ENCODE data around the gene CMTM3.

Gene CMTM3

GRCh38 chr16:66650707-66651473, 46.4 kb downstream of the CMTM3 start:
- Histone ChIP-seq H3K27me3 (ENCODE audit: insufficient read depth, low read depth, severe bottlenecking) (no peaks in the 10 kb centered on the region), H3K4me3 (ENCODE audit: low read depth, low read length) (peak overlapping the region; percentile 33), H3K27ac (no peak overlapping the region), H3K9me3 (ENCODE audit: severe bottlenecking) (no peaks in the 10 kb centered on the region), H3K36me3 (no peaks in the 10 kb centered on the region)
- peak; percentile 95 for TF ChIP-seq CTCF (IDR thresholded peaks at IDR 0.05; ENCODE audit: low read depth, low read length)
- peak; percentile 84 for DNase-seq

- Histone ChIP-seq H3K4me3 (ENCODE audit: low read depth, low read length) (peak overlapping the region; percentile 33; the same call in 1 of the 2 replicates), H3K9me3 (ENCODE audit: severe bottlenecking) (no peaks in the 10 kb centered on the region), H3K27ac (no peak overlapping the region), H3K36me3 (no peaks in the 10 kb centered on the region), H3K27me3 (ENCODE audit: insufficient read depth, low read depth, severe bottlenecking) (no peaks in the 10 kb centered on the region)
- no peak for TF ChIP-seq CTCF (IDR thresholded peaks at IDR 0.05; ENCODE audit: low read depth, low read length)
- DNase-seq: no peak
These were observed 46.9 kb downstream of the CMTM3 start for GRCh38 chr16:66651474-66651765.

GRCh38 chr16:66651965-66652364, 47.5 kb downstream of the CMTM3 start:
- H3K27me3 ChIP-seq (ENCODE audit: insufficient read depth, low read depth, severe bottlenecking): no peaks in the 10 kb centered on the region
- H3K36me3 ChIP-seq: no peaks in the 10 kb centered on the region
- no peak for DNase-seq
- H3K27ac ChIP-seq: no peak overlapping the region
- no peaks in the 10 kb centered on the region for H3K9me3 ChIP-seq (ENCODE audit: severe bottlenecking)
- no peak overlapping the region for H3K4me3 ChIP-seq (ENCODE audit: low read depth, low read length)
- TF ChIP-seq CTCF (IDR thresholded peaks at IDR 0.05; ENCODE audit: low read depth, low read length): no peak

GRCh38 chr16:66652661-66653360, 48.3 kb downstream of the CMTM3 start:
- no peak overlapping the region for H3K27ac ChIP-seq
- no peak for DNase-seq
- no peak for TF ChIP-seq CTCF (IDR thresholded peaks at IDR 0.05; ENCODE audit: low read depth, low read length)
- H3K27me3 ChIP-seq (ENCODE audit: insufficient read depth, low read depth, severe bottlenecking): no peaks in the 10 kb centered on the region
- H3K36me3 ChIP-seq: no peaks in the 10 kb centered on the region
- H3K4me3 ChIP-seq (ENCODE audit: low read depth, low read length): no peak overlapping the region
- no peaks in the 10 kb centered on the region for H3K9me3 ChIP-seq (ENCODE audit: severe bottlenecking)

- no peak for DNase-seq
These were observed 49.3 kb downstream of the CMTM3 start for GRCh38 chr16:66653581-66654350.

More at GRCh38 chr16:66653581-66654350, 49.3 kb downstream of the CMTM3 start:
- Histone ChIP-seq H3K4me3 (ENCODE audit: low read depth, low read length) (no peak overlapping the region), H3K27me3 (ENCODE audit: insufficient read depth, low read depth, severe bottlenecking) (no peaks in the 10 kb centered on the region), H3K9me3 (ENCODE audit: severe bottlenecking) (no peaks in the 10 kb centered on the region), H3K36me3 (no peaks in the 10 kb centered on the region), H3K27ac (no peak overlapping the region)
- no peak for TF ChIP-seq CTCF (IDR thresholded peaks at IDR 0.05; ENCODE audit: low read depth, low read length)
